Measurements from ENCODE around the gene EPHB3.

The EPHB3 gene

GRCh38 chr3:184582646-184583577 lies 21.3 kb downstream of the EPHB3 start:
- DNase-seq: peak; percentile 49

DNA sequence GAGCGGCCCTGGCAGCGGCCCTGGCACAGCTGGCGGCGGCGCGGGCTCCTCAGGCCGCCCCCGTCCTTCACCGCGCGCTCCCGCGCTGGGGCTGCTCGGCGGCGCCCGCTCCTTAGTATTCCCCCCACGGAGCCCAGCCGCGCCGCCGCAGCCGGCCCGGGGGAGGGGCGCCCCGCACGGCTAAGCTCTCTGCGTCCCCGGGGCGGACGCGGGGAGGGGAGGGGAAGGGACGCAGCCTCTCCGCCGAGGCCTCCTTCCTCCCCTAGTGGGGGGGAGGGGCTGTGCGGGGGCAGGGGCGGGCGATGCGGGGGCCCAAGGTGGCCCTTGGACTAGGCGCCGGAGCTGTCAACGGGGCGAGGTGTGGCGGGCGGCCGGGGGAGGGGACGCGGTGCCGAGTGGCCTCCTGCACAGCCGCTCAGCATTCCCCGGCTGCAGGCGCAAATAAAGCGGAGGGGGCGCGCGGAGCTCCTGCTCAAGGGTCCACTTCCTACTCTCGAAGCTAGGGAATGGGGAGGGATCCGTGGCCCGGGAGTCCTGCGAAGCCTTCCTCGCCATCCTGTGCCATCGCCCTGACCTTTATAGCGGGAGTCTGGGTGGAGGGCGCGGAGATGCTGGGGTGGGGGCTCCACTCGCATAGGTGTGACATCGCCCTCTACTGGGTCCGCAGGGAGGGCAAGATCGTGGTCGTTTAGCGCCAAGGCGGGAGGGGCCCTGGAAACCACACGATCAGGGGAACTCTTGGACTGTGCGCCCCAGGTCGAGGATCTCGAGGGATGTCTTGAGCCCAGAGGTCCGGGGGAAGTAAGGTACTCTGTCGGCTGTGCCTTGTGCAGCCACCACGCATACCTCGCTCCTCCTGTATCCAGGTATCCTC lies 22.2 kb downstream of the EPHB3 start:
- DNase-seq: peak; percentile 79

DNA sequence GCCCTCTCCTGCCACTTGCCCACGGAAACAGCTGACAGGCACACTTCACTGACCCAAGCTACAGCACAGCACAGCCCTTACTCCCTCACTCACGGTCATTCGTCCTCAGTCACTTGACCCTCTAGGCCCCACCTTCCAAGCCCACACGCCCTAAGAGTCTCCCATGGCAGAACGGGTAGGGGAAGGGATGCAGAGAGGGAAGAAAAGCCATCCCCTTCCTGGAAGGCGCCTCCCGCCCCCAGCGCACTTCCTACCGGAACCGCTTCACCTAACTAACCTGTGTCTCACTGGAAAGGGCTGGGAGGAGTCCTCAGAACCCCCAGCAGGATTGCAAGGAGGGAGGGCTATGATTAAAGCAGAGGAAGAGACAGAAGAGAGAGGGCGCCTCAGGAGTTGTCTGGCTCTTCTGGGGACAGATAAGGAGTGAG lies 22.9 kb downstream of the EPHB3 start:
- DNase-seq: no peak

DNA sequence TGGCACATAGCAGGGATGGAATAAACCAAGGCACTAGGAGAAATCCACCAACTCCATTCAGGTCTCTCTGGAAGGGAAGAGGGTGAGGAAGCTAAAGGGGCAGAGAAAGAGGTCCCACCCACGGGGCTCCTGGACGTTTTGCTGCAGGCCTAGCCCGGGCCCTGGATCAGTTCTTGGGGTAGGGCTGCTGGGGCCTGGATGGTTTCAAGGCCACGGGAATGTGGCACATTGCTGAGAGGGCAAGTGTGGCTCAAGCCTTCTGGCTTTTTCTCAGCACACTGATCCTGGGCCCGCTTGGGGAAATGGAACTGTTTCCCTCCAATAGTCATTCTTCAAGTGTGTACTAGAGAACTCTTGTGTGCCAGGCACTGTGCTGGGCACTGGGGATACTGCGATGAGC lies 24.0 kb downstream of the EPHB3 start:
- no peak for DNase-seq

DNA sequence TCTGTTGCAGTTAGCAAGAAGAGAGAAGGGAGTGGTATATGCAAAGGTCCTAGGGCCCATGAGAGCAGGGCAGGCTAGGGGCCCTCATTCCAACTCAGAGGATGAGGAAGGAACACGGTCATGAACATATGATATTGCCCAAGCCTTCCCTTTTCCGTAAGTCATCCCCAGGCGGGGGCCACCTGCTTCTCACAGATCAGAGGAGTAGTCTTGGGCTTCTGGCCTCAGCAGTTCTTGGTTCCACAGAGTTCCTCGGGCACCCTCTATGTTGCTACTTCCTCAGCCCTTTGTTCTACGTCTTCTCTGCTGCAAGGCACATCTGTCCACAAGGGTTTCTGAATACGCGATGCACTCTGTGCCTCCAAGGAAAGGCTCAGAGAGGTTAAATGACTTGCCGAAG lies 25.3 kb downstream of the EPHB3 start:
- DNase-seq: no peak

- no peak for DNase-seq
These were observed 27.2 kb downstream of the EPHB3 start for GRCh38 chr3:184588776-184589175.

DNA sequence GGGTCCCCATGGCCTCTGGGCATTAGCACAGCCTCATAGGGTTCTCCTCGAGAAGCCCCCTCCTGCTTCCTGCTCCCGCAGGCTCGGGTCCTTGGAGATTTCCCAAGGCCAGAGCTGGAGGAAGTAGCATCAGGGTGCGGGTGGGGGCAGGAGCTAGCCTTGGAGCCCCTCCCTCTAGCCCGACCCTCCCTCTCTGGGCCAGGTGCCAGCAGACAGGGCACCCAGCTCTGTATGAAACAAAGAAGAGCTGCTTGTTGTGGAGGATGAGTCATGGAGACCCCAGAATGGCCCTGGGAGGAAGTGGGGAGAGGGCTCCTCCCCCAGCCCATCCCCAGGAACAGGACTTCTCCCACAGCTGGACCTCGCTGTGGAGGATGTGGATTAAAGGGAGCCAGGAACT lies 29.2 kb downstream of the EPHB3 start:
- DNase-seq: no peak

DNA sequence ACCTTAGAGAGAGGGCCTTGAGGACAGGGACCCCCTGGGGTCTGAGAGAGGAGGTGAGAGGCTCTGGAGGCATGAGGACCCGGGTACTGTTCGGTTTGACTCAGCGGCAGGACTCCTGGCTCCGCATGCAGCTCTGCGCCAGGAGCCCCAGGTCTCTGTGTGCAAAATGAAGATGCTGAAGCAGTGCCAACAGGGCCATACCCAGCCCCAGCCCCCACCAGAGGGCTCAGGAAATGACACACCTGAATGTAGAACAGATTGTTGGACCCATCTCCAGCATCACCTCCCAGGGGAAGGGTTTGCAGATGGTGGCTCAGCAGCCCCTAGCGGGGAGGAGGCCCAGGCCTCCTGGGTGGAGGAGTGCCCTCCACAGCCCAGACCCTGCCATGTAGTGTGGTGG lies 30.2 kb downstream of the EPHB3 start:
- no peak for DNase-seq

GRCh38 chr3:184592371-184593219 lies 31.0 kb downstream of the EPHB3 start:
- DNase-seq: no peak

DNA sequence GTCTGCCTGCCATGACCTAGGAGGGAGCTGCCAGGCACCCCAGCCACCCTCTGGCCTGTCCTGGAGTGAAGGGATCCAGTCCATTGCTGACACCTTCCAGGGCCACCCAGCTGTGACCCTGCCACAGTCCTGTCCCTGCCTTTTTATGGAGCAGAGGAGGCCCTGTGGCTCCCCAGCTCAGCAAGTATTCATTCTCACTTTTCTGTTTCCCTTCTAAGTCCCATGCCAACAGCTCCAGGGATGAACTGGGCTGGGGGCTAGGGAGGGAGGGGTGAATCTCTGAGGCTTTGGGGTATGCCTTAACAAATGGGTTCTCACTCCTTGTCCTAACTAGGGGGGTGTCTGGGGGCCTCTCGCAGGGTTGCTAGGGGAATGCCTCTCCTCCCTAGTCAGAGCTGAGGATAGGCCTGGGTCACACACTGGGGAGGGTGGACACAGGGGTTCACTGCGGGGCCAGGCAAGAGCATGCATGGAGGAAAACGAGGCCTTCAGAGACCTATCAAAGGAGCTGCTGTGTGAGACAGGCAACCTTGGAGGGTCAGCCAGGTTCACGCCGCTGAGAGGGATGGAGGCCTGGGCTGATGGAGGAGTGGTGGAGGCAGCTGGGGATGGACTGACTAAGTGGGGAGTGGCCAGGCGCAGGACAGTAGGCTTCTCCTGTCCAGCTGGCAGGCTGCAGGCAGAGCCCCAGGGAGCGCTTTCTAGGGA lies 31.8 kb downstream of the EPHB3 start:
- DNase-seq: no peak

DNA sequence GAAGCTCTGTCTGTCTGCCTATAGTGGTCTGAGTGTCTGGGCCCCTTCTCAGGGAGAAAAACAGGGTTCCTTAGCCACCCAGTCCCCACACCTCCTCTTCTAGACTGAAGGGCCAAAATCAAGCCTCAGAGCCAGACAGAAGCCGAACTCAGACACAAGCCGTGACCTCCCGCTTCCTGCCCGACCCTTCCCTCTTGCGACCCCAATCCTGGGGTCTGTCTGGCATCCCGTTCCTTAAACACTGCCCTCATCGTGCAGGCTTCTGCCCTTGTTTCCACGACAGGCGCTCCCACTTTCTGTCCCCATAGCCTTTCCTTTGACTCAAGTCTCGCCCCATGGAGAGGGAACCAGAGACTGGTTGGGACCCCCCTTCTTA lies 32.3 kb downstream of the EPHB3 start:
- DNase-seq: no peak

DNA sequence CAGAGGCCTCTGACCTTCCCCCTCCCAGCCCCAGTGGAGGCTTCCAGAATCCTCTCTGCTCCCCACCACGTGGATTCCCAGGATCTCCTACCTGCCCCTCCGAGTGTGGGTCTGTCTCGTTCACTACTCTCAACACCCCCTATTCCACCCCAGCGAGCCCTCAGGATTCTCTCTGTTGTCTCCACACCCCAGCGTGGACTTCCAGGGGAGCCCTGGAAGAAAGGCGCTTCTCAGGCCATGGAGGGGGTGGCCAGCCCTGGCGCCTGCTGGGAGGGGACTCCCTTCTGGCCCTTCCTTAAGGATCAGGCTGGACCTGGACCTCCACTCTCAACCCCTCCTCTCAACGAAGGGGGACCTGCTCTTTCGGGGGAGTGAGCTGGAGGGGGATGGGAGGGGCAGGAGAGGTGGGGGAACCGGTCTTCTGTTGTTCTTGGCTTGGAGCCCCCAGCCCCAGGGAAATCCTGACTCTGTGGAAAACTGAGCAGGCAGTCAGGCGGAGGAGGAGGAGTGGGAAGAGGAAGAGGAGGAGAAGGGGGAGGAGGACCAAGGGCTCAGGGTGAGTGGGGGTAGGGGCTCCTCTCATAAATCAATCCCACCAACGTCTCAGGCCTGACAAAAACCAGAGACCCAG lies 32.9 kb downstream of the EPHB3 start:
- no peak for DNase-seq

DNA sequence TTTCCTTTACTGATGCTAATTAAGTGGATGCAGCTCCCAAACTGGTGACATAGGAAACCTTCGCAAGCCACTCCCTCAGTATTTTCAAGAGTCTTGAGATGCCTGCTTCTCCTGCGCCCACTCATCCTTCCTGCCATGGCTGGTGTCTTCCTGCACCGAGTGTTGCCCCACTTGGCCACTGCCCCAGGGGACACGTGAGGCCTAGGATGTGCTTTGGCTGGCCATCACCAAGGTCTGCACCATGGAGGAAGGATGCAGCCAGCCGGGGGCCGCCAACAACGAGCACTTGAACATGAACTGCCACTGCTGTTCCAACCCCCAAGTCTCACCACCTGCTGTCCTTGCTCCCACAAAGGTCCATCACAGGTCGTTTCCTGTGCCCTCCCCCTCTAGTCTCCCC lies 34.1 kb downstream of the EPHB3 start:
- DNase-seq: no peak

GRCh38 chr3:184596233-184596632 lies 34.6 kb downstream of the EPHB3 start:
- DNase-seq: no peak

- no peak for DNase-seq
These were observed 35.4 kb downstream of the EPHB3 start for GRCh38 chr3:184596886-184597575.

GRCh38 chr3:184597829-184598573 lies 36.4 kb downstream of the EPHB3 start:
- DNase-seq: no peak

GRCh38 chr3:184598574-184598927 lies 37.0 kb downstream of the EPHB3 start:
- DNase-seq: no peak

GRCh38 chr3:184599143-184599542 lies 37.6 kb downstream of the EPHB3 start:
- DNase-seq: no peak

GRCh38 chr3:184600685-184601377 lies 39.2 kb downstream of the EPHB3 start:
- DNase-seq: no peak

Measured in midbrain (tissue), 1 donor.